Ishikawa (cell line): ENCODE data around the gene SPANXC.
A peak's percentile ranks its signal among the peaks of the same experiment; 100 is the strongest.
"Not testable (repeated sequence)": the region's sequence is repeated elsewhere in the genome, so short reads cannot be mapped to it uniquely, and the experiment has no call there.

Experiments used
- CEBPB ChIP-seq: IDR thresholded peaks from 2 replicates; pipeline ENCODE4 v1.6.1; 2012
- CREB1 ChIP-seq: IDR thresholded peaks from 2 replicates; pipeline ENCODE4 v1.6.1; 2012; ENCODE audit warnings: low read depth
- EGR1 ChIP-seq: IDR thresholded peaks from 2 replicates; pipeline ENCODE4 v1.6.1; 2012
- EP300 ChIP-seq: IDR thresholded peaks from 2 replicates; pipeline ENCODE4 v1.6.1; 2012; ENCODE audit warnings: borderline replicate concordance
- FOXM1 ChIP-seq: IDR thresholded peaks from 2 replicates; pipeline ENCODE4 v1.6.1; 2012; ENCODE audit warnings: low read depth, borderline replicate concordance
- NFIC ChIP-seq: IDR thresholded peaks from 2 replicates; pipeline ENCODE4 v1.6.1; 2012
- RAD21 ChIP-seq: IDR thresholded peaks from 2 replicates; pipeline ENCODE4 v1.6.1; 2012; ENCODE audit warnings: low read depth
- TAF1 ChIP-seq: IDR thresholded peaks from 2 replicates; pipeline ENCODE4 v1.6.1; 2012; ENCODE audit warnings: low read depth, mild to moderate bottlenecking
- TCF12 ChIP-seq: IDR thresholded peaks from 2 replicates; pipeline ENCODE4 v1.6.1; 2012; ENCODE audit warnings: low read depth
- TEAD4 ChIP-seq: IDR thresholded peaks from 2 replicates; pipeline ENCODE4 v1.6.1; 2012
- YY1 ChIP-seq: IDR thresholded peaks from 2 replicates; pipeline ENCODE4 v1.6.1; 2012; ENCODE audit warnings: low read depth
- ZBTB7A ChIP-seq: IDR thresholded peaks from 2 replicates; pipeline ENCODE4 v1.6.1; 2012; ENCODE audit warnings: low read depth
- TF ChIP-seq, protein P1 (sequence below): IDR thresholded peaks from 2 replicates; pipeline ENCODE4 v1.6.1; 2012
- TF ChIP-seq, protein P2 (sequence below): IDR thresholded peaks from 2 replicates; pipeline ENCODE4 v1.6.1; 2012
- TF ChIP-seq, protein P3 (sequence below): IDR thresholded peaks from 2 replicates; pipeline ENCODE4 v1.6.1; 2012; ENCODE audit warnings: low read depth, mild to moderate bottlenecking

Gene SPANXC, protein sequence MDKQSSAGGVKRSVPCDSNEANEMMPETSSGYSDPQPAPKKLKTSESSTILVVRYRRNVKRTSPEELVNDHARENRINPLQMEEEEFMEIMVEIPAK

DNA sequence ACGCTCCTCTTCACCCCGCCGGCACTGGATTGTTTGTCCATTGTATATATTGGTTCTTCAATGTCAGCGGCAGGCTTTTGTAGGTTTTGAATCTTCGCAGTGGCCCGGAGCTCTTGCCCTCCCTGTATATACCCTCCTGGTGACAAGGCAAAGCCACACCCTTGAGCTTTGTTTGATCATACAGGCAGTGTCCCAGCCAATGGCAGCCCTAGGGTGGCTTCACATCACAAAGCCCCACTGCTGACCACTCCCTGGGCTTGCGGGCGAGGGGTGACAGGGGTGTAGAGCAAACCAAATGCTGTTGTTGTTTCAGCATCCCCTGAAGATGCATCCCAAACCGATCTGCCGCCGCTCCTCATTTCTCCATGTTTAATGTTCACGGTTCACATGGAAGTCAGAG, at the start of gene SPANXC:
Gene SPANXC (minus strand): TSS at position 101 of the 400 bp plus-strand sequence. CDS start 60 bp downstream, at position 41.
- TF ChIP-seq EGR1, ZBTB7A: not testable (repeated sequence)
- TF ChIP-seq, protein P1, sequence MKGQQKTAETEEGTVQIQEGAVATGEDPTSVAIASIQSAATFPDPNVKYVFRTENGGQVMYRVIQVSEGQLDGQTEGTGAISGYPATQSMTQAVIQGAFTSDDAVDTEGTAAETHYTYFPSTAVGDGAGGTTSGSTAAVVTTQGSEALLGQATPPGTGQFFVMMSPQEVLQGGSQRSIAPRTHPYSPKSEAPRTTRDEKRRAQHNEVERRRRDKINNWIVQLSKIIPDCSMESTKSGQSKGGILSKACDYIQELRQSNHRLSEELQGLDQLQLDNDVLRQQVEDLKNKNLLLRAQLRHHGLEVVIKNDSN = not testable (repeated sequence)

DNA sequence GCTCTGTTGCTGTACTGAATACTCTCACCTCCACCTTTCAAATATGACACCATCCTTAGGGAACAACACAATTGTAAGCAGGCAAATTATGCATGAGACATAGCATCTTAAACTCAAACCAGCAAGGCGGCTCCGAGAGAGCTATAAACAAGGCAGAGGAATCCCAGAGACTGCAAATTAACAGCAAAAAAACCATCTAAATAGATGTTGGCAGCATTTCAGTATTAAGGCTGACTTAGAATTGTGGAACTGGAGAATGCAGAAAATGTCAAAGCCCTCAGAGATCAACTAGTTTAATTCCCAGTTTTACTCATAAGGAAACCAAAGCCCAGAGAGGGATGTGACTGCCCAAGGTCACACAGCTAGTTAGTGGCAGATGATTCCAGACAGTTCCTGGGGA, 37.2 kb upstream of the SPANXC start:
- TF ChIP-seq, protein P1 = no peak
- TF ChIP-seq CREB1 (no peak), ZBTB7A (no peak), TCF12 (no peak), TAF1 (no peak), CEBPB (no peak), RAD21 (no peak), YY1 (no peak), EP300 (no peak), EGR1 (no peak), NFIC (no peak)
- TF ChIP-seq, protein P2, sequence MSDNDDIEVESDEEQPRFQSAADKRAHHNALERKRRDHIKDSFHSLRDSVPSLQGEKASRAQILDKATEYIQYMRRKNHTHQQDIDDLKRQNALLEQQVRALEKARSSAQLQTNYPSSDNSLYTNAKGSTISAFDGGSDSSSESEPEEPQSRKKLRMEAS = no peak
- TF ChIP-seq, protein P3, sequence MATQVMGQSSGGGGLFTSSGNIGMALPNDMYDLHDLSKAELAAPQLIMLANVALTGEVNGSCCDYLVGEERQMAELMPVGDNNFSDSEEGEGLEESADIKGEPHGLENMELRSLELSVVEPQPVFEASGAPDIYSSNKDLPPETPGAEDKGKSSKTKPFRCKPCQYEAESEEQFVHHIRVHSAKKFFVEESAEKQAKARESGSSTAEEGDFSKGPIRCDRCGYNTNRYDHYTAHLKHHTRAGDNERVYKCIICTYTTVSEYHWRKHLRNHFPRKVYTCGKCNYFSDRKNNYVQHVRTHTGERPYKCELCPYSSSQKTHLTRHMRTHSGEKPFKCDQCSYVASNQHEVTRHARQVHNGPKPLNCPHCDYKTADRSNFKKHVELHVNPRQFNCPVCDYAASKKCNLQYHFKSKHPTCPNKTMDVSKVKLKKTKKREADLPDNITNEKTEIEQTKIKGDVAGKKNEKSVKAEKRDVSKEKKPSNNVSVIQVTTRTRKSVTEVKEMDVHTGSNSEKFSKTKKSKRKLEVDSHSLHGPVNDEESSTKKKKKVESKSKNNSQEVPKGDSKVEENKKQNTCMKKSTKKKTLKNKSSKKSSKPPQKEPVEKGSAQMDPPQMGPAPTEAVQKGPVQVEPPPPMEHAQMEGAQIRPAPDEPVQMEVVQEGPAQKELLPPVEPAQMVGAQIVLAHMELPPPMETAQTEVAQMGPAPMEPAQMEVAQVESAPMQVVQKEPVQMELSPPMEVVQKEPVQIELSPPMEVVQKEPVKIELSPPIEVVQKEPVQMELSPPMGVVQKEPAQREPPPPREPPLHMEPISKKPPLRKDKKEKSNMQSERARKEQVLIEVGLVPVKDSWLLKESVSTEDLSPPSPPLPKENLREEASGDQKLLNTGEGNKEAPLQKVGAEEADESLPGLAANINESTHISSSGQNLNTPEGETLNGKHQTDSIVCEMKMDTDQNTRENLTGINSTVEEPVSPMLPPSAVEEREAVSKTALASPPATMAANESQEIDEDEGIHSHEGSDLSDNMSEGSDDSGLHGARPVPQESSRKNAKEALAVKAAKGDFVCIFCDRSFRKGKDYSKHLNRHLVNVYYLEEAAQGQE = no peak

DNA sequence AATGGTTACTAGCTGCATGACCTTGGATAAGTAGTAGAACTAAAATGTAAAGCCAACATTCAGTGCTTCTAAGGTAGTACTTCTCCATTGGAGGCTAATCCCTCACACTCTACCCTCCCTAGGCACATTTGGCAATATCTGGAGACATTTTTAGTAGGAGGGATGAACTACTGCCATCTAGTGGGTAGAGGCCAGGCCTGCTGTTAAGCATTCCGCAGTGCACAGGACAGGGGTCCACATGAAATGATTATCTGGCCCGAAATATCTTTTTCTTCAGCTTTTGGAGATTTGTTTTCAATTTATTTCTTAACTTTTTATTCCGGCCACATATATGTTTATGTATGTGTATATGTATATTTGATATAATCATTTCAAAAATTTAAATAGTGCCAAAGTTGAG, 36.0 kb upstream of the SPANXC start:
- TF ChIP-seq, protein P2 = no peak
- TF ChIP-seq EGR1 (no peak), RAD21 (peak; percentile 52)

DNA sequence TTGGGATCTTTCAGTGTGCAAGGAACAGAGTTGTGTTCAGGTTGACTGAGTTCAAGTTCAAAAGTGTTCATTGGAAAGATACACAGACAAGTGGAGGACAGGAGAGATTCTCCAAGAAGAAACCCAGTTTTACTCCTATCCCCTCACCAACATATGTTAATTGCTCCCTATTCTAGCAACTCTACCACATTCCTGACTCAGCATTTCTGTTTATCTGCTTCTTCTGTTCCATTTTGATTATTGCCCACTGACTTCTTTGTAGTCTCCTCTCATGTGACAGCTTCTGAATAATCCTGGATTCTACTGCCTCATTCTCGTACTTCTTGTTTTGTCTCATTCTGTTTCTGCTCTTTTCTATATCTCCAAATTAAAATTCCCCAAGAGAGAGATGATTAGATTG, 15.8 kb upstream of the SPANXC start:
- no peak for TF ChIP-seq RAD21
- no peak for TF ChIP-seq CREB1
- TF ChIP-seq FOXM1 = no peak
- TF ChIP-seq, protein P3 = no peak
- TF ChIP-seq TCF12 = no peak
- no peak for TF ChIP-seq TAF1
- no peak for TF ChIP-seq TEAD4
- no peak for TF ChIP-seq EP300
- TF ChIP-seq, protein P1 = no peak
- TF ChIP-seq, protein P2 = no peak
- no peak for TF ChIP-seq ZBTB7A
- no peak for TF ChIP-seq YY1
- TF ChIP-seq EGR1 = no peak
- TF ChIP-seq CEBPB = no peak
- TF ChIP-seq NFIC = no peak

DNA sequence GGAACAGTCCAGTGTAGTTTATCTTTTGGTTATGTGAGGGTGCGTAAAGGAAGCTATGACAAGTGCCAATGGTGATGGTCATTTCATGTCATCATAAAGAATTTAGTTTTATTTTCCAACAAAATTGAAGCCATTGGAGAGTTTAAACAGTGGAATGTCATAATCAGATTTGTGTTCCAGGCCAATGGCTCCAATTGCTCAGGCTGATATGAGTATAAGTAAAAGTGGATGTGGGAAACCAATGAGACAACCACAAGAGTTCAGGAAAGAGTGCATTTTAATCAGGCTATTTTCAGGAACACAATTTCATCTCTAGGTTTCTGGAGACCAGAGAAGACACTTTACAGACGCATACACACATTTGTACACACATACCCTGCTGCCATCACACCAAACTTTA, 20.7 kb downstream of the SPANXC start:
- TF ChIP-seq, protein P2 = no peak
- TF ChIP-seq CREB1 (no peak), RAD21 (no peak), TAF1 (no peak), FOXM1 (no peak), CEBPB (no peak), ZBTB7A (no peak), EGR1 (no peak), TEAD4 (no peak), TCF12 (no peak), YY1 (no peak), NFIC (no peak), EP300 (no peak)
- TF ChIP-seq, protein P1 = no peak
- TF ChIP-seq, protein P3 = no peak
